ENCODE measurements around the gene DPYSL4. TPM values are rescaled to one million over a fixed set of nuclear protein-coding genes. Genes with fewer than 3 reads are reported as not detected.

The DPYSL4 gene
- total RNA-seq, 1 experiment from 2014 or later, result 9.9 TPM

DNA sequence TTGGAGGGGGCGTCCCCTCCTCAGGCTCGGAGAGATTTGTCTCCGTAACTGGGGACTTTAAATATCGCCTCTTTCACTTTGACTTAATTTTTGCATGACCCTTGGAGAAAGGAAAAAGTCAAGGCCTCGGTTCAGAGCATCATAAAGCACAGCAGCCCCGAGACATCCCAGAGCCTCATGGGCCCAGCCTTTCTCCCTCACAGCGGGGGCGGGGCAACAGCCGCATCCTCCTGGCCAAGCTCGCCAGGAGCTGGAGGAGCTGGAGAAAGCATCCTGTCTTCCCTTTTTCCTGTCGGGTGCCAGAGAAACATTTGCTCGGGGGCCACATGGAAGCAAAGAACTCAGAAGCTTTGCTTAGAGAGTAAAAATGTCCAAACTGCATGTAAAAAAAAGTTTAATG, 43.6 kb upstream of the DPYSL4 start:
- TF ChIP-seq SIN3A (IDR thresholded peaks at IDR 0.05; ENCODE audit: borderline replicate concordance, insufficient read depth, low read depth, low read length) (no peak), TCF7L2 (IDR thresholded peaks at IDR 0.05; ENCODE audit: low read depth, low read length) (no peak), POLR2AphosphoS5 (IDR thresholded peaks at IDR 0.05; ENCODE audit: low read depth, low read length) (no peak)
- TF ChIP-seq, protein P1, sequence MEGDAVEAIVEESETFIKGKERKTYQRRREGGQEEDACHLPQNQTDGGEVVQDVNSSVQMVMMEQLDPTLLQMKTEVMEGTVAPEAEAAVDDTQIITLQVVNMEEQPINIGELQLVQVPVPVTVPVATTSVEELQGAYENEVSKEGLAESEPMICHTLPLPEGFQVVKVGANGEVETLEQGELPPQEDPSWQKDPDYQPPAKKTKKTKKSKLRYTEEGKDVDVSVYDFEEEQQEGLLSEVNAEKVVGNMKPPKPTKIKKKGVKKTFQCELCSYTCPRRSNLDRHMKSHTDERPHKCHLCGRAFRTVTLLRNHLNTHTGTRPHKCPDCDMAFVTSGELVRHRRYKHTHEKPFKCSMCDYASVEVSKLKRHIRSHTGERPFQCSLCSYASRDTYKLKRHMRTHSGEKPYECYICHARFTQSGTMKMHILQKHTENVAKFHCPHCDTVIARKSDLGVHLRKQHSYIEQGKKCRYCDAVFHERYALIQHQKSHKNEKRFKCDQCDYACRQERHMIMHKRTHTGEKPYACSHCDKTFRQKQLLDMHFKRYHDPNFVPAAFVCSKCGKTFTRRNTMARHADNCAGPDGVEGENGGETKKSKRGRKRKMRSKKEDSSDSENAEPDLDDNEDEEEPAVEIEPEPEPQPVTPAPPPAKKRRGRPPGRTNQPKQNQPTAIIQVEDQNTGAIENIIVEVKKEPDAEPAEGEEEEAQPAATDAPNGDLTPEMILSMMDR (IDR thresholded peaks at IDR 0.05), result no peak
- TF ChIP-seq, protein P2, sequence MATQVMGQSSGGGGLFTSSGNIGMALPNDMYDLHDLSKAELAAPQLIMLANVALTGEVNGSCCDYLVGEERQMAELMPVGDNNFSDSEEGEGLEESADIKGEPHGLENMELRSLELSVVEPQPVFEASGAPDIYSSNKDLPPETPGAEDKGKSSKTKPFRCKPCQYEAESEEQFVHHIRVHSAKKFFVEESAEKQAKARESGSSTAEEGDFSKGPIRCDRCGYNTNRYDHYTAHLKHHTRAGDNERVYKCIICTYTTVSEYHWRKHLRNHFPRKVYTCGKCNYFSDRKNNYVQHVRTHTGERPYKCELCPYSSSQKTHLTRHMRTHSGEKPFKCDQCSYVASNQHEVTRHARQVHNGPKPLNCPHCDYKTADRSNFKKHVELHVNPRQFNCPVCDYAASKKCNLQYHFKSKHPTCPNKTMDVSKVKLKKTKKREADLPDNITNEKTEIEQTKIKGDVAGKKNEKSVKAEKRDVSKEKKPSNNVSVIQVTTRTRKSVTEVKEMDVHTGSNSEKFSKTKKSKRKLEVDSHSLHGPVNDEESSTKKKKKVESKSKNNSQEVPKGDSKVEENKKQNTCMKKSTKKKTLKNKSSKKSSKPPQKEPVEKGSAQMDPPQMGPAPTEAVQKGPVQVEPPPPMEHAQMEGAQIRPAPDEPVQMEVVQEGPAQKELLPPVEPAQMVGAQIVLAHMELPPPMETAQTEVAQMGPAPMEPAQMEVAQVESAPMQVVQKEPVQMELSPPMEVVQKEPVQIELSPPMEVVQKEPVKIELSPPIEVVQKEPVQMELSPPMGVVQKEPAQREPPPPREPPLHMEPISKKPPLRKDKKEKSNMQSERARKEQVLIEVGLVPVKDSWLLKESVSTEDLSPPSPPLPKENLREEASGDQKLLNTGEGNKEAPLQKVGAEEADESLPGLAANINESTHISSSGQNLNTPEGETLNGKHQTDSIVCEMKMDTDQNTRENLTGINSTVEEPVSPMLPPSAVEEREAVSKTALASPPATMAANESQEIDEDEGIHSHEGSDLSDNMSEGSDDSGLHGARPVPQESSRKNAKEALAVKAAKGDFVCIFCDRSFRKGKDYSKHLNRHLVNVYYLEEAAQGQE (IDR thresholded peaks at IDR 0.05; ENCODE audit: insufficient read depth in 1 of 2, low read depth in 2 of 2, low read length in 1 of 2), result no peak
- DNase-seq (ENCODE audit: low read depth, low spot score), result no peak
- no peak for ATAC-seq
- Histone ChIP-seq H3K27me3 (ENCODE audit: control insufficient read depth, insufficient read depth, low read length) (no peaks in the 10 kb centered on the region), H3K4me1 (ENCODE audit: control insufficient read depth, insufficient read depth, low read length) (no peaks in the 10 kb centered on the region), H3K36me3 (ENCODE audit: control insufficient read depth, insufficient read depth, low read length) (no peaks in the 10 kb centered on the region), H3K9me3 (ENCODE audit: control insufficient read depth, insufficient read depth, low read depth, low read length) (no peaks in the 10 kb centered on the region), H3K27ac (ENCODE audit: low read length) (no peak overlapping the region), H3K4me3 (ENCODE audit: low read depth in 2 of 2, low read length in 2 of 2) (no peak overlapping the region)
- CTCF ChIA-PET, result interaction anchor here (0.6 to 1.6 kb wide), 4 partner anchors 23 to 120 kb away, joined by 3 to 9 read pairs (median 6); no protein-coding TSS in a partner anchor
- BruUV-seq (replicated peaks), result no TSS peak
- intact Hi-C loops (cut with micrococcal nuclease; ENCODE audit: unreplicated experiment), result no loop called here
- in situ Hi-C loops (cut with HindIII; ENCODE audit: low pct_unique_long_range_greater_than_20kb, low sequenced_read_pairs), result no loop called here
- POLR2A ChIA-PET, result interaction anchor here (0.6 kb wide), 2 partner anchors 12 to 97 kb away, joined by 6 to 16 read pairs; no protein-coding TSS in a partner anchor

DNA sequence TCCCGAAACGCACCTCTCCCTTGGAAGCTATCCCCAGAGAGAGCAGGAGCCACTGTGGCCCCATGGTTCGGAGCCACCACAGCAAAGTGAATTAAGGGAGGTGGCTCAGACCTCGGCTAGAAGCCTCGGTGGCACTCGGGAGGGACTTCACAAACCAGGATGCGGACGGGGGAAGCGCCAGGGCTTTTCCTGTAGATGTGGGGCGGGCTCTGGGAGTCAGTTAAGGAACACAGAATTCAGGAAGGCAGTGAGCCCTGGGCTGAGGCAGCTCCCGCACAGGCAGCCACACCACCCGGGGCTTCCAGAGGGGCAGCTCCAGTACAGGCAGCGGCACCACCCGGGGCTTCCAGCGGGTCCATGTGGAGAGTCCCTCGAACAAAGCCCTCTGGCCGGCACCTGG, 42.7 kb upstream of the DPYSL4 start:
- TF ChIP-seq SIN3A (IDR thresholded peaks at IDR 0.05; ENCODE audit: borderline replicate concordance, insufficient read depth, low read depth, low read length) (no peak), TCF7L2 (IDR thresholded peaks at IDR 0.05; ENCODE audit: low read depth, low read length) (no peak), POLR2AphosphoS5 (IDR thresholded peaks at IDR 0.05; ENCODE audit: low read depth, low read length) (no peak)
- TF ChIP-seq, protein P1 (IDR thresholded peaks at IDR 0.05), result no peak
- TF ChIP-seq, protein P2 (IDR thresholded peaks at IDR 0.05; ENCODE audit: insufficient read depth in 1 of 2, low read depth in 2 of 2, low read length in 1 of 2), result no peak
- ChIA-PET POLR2A (no interaction called here), CTCF (interaction anchor here (0.6 kb wide), 1 partner anchor 29 kb away, joined by 5 read pairs; no protein-coding TSS in a partner anchor)
- in situ Hi-C loops (cut with HindIII; ENCODE audit: low pct_unique_long_range_greater_than_20kb, low sequenced_read_pairs) (no loop called here), intact Hi-C loops (cut with micrococcal nuclease; ENCODE audit: unreplicated experiment) (no loop called here)
- no peaks in the 10 kb centered on the region for H3K4me1 ChIP-seq (ENCODE audit: control insufficient read depth, insufficient read depth, low read length)
- H3K4me3 ChIP-seq (ENCODE audit: low read depth in 2 of 2, low read length in 2 of 2), result no peak overlapping the region
- H3K9me3 ChIP-seq (ENCODE audit: control insufficient read depth, insufficient read depth, low read depth, low read length), result no peaks in the 10 kb centered on the region
- no TSS peak for BruUV-seq (replicated peaks)
- ATAC-seq (no peak), DNase-seq (ENCODE audit: low read depth, low spot score) (no peak)
- H3K27me3 ChIP-seq (ENCODE audit: control insufficient read depth, insufficient read depth, low read length), result no peaks in the 10 kb centered on the region
- H3K36me3 ChIP-seq (ENCODE audit: control insufficient read depth, insufficient read depth, low read length), result no peaks in the 10 kb centered on the region
- no peak overlapping the region for H3K27ac ChIP-seq (ENCODE audit: low read length)

All from Panc1 (cell line).